Gastrocnemius medialis (tissue), 4 donors: ENCODE results near the gene CNPY3.

ENCODE experiments used
- POLR2A ChIP-seq, 2 donors: fragments of 450-650 bp; IDR thresholded peaks; one replicate each; pipeline ENCODE4 v1.6.1; 2017; ENCODE audit warnings: antibody characterized with exemption in 2 of 2, mild to moderate bottlenecking in 2 of 2, moderate library complexity in 2 of 2
- TF ChIP-seq, protein P1 (sequence below), 5 experiments: fragments of 450-650 bp in 3 of 5; fragments of 200-600 bp in 2 of 5; sonication (generic) in 2 of 5; IDR thresholded peaks in 4 of 5; conservative IDR thresholded peaks in 1 of 5; 1 replicate in 4 of 5; 2 replicates in 1 of 5; pipeline ENCODE4 v1.5.1; 2016 to 2019; ENCODE audit warnings: antibody characterized with exemption in 5 of 5, mild to moderate bottlenecking in 3 of 5, moderate library complexity in 3 of 5

DNA sequence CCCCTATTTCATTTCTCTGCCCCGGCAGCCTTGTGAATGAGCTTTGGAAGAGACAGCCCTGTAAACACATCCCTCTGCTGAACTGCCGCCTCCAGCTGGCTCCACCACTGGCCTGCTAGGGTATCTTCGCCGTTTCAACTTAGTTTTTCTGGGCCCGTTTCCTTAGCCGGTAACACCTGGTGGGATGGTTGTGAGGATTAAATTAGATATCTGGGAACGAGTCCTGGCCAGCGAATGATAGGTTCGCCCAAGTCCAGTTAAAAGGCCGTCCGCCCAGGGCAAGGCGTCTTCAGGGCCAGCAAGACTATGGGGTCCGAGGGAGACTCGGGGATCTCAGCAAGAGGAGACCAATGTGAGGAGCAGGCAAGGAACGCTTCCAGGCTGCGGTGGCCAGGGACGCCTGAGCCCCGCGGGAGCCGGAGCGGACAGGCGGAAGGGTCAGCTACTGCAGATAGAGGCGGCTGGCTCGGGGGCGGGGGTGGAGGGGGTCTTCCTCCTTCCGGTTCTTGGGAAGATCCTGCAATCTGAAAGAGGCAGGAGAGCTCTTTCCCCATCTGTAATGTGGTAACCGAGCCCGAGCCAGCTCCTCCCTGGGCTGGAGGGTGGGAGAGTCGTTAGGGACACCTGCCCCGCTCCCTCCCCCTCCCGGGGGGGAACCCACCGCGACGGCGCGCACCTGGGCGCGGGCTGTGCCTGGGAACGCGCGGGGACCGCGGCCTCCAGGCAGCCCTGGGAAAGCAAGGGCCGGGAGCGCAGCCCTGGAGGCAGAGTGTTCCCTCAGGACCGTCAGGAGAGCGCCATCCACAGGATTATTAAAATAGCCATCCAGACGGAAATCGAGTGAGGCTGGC is 17.9 kb upstream of the CNPY3 start:
- TF ChIP-seq, protein P1, sequence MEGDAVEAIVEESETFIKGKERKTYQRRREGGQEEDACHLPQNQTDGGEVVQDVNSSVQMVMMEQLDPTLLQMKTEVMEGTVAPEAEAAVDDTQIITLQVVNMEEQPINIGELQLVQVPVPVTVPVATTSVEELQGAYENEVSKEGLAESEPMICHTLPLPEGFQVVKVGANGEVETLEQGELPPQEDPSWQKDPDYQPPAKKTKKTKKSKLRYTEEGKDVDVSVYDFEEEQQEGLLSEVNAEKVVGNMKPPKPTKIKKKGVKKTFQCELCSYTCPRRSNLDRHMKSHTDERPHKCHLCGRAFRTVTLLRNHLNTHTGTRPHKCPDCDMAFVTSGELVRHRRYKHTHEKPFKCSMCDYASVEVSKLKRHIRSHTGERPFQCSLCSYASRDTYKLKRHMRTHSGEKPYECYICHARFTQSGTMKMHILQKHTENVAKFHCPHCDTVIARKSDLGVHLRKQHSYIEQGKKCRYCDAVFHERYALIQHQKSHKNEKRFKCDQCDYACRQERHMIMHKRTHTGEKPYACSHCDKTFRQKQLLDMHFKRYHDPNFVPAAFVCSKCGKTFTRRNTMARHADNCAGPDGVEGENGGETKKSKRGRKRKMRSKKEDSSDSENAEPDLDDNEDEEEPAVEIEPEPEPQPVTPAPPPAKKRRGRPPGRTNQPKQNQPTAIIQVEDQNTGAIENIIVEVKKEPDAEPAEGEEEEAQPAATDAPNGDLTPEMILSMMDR (IDR thresholded peaks at IDR 0.05 in 4 of 5, conservative IDR thresholded peaks at IDR 0.05 in 1 of 5) = no peak
- TF ChIP-seq POLR2A (IDR thresholded peaks at IDR 0.05) = no peak
